T-helper 1 cell (primary cell): ENCODE measurements around the gene GIMAP8.
A peak's percentile ranks its signal among the peaks of the same experiment; 100 is the strongest.

Source experiments
- DNase-seq, 5 donors: peaks; one replicate each; pipeline ENCODE4 v3.0.0-alpha.2; 2012 to 2020
- total RNA-seq, 4 donors: gene quantifications; one replicate each; lab custom pipeline; 2026; lab: John Stamatoyannopoulos, UW

GIMAP8 gene
- total RNA-seq, result 14.8 to 88.0 (median 65.3) reads per million in 4 donors

DNA sequence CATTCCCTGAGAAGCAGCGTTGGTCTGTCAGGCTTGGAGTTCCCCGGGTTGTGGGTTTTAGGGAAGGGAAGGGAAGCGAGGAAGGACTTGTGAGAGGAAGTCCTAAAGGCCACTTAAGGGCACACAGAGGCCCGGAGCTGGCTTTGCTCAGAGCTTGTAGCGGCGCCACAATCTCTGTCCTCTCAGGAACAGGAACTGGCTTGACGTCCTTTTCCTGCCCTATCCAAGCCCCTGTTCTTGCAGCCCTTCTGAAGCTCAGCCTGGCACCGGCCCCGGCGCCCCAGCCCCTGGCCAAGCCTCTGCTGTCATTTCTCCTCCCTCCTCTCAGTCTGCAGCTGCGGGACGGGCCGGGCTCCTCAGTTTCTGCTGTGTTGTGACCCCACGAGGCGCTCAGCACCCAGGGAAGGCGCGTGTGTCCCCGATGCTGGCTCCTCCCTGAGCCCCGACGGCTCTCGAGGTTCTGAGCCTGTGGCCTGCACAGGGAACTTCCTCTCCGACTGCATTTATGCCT is at the start of gene GIMAP8:
Gene GIMAP8 (plus strand): TSS at position 140 of the 511 bp plus-strand sequence. CDS start 16,069 bp downstream, outside the sequence.
- DNase-seq, result peak; percentile 25 to 76 (median 47)

DNA sequence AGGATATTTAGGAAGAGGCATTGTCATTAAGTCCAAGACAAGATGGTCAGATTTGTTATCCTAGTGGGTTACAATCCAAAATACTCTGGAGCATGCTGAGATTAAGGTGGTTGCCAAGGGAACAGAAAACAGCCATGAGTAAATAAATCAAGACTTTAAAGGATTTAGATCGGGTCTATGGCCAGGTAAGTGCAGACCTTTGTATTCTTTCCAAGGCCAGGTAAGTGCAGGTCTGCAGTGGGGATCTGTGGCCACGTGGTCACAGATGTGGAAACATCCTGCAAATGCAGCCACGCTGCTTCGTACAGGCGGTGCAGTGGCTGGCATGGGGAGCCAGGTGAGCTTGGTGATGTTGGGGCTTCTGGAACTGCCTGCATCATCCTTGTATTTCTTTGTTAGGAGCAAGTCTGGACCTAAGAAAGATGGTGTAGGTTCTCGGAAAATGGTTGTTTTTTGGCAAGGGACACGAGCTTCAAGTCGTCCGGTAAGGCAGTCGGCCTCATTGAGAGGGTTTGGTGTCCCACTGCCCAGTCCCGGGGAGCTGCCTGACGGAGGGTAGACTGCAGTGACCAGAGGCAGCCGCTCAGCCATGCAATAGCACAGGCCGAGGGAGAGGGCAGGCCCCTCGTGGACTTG is 49.5 kb upstream of the GIMAP8 start:
- DNase-seq, result no peak

DNA sequence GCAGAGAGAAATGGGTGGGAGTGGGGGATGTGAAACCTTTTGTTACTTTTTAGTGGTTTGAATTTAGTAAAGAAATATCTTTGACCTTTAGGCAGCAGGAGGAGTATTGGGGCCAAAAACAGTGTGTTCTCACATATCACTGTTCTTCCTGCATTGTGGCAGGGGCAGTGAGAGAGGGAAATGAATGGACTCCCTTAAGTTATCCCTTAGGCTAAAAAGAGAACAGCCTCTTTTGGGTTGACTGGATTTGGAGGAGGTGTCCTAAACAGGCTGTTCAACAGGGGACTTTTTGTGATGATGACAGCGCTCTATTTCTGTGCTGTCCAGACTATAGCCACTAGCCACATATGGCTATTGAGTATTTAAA is 49.0 kb upstream of the GIMAP8 start:
- DNase-seq, result no peak

GRCh38 chr7:150401861-150402631 is 48.4 kb upstream of the GIMAP8 start:
- no peak for DNase-seq

- DNase-seq, result no peak
Measured at GRCh38 chr7:150402671-150403321, 47.6 kb upstream of the GIMAP8 start.

- DNase-seq, result no peak
Measured at GRCh38 chr7:150403376-150404171, 46.9 kb upstream of the GIMAP8 start.

DNA sequence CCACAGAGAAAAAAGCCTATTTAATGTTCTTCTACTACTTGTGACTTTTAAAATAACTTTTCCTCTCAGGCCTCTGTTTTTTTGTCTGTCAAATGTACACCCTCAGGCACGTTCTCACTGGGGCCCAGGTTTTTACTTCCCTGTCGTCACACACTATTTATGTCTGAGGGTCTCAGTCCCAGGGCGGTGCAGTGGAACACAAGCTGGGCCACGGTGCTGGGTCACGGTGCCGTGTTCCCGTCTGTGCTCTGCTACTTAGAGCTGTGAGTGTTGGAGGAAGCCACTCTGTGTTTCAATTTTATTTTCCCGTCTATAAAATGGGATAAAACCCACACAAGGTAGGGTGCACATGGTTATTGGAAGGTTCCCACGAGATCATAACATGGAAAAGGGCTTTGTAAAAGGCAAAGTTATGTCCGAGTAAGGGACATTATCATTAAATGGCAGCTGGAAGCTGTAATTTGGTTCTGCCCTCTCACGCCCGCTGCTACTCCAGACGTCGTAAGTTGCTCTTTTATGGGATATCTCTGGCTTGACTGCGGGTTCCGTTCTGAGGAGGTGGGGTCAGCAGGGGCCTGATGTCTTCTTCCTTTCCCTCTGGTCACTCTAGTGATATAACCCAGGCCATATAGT is 46.1 kb upstream of the GIMAP8 start:
- DNase-seq, result peak in 1 of 5 donors; percentile 9

DNA sequence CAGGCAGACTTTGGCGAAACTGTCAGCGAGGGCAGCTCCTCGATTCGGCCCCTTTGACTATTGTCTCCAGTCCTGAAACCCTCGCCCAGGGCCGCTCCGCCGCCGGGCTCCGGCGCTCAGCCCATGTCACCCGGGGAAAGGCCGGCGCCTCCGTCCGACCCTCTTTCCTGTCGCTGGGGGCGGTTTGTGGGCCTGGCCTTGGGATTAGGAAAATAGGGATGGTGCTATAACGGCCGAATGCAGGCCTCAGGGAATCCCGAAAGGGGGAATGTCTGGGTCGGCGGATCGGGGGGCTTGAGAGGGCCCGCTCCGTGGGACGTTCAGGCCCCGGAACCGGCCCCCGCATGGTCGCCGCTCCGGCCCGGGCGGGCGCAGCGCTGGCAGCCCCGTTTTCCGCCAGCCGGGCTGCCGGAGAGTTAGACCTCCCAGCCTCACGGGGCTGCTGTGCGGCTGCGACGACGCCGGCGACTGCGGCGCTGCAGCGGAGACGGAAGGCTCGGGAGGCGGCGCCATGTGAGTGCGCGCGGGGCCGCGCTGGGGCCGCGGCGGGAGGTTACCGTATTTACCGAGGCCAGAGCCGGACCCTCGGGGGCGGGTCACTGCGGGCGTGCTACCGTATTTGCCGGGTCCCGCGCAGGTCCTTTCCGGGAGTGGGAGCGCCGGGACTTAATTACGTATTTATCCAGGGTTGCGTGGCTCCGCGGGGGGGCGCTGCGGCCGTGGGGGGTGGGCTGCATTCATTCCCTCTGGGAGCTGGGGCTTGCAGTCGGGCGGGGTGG is 45.4 kb upstream of the GIMAP8 start:
- peak; percentile 57 to 90 (median 63) for DNase-seq

- no peak for DNase-seq
Measured at GRCh38 chr7:150405584-150406311, 44.7 kb upstream of the GIMAP8 start.

DNA sequence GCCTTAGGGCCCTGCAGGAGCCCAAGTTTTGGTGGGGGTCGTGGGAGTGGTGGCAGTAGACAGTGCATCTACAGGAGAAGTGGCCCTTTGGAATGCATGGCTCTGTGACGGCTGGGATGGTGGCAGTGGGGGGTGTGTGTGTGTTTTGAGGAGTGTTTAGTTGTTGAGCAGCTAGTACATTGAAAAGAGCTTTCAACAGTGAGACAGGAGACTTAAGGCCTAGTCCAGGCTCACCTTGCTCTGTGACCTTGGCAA is 44.2 kb upstream of the GIMAP8 start:
- peak in 1 of 5 donors; percentile 18 for DNase-seq

DNA sequence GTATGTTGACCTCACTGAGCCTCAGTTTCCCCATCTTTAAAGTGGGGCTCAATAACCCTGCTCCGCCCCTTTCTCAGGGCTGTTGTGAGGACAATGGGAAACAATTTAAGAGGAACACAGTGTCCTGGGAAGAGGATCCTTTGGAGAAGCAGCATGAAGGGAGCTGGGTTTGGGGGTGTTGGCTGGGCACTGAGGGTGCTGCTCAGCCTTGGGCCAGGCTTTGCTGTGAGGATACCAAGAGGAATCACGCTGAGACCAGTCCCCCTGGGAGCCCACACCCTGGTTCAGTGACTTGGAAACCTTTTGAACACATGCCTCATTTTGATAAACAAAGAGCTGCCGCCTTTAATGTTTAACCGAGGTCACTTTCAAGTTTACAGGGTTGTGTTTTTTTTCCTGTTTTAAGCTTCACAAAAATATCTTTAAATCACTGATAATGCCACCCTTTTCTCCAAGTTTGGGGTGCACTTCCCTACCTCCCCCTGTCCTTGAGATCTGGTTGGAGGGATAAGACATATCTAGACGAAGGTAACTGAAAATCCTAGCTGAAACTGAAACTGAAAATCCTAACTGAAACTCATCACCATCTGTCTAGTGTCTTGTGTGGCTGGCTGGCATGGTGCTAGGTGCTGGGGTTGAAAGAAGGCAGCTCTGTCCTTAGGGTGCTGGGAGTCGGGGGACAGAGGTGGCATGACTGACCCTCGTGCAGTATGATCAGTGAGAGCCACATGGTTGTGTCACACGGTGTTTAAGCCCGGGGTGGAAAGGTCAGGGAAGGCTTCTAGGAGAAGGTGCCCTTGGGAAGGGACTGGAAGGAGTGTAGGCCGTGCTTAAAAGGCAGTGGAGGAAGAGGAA is 43.6 kb upstream of the GIMAP8 start:
- peak in 1 of 5 donors; percentile 76 for DNase-seq

DNA sequence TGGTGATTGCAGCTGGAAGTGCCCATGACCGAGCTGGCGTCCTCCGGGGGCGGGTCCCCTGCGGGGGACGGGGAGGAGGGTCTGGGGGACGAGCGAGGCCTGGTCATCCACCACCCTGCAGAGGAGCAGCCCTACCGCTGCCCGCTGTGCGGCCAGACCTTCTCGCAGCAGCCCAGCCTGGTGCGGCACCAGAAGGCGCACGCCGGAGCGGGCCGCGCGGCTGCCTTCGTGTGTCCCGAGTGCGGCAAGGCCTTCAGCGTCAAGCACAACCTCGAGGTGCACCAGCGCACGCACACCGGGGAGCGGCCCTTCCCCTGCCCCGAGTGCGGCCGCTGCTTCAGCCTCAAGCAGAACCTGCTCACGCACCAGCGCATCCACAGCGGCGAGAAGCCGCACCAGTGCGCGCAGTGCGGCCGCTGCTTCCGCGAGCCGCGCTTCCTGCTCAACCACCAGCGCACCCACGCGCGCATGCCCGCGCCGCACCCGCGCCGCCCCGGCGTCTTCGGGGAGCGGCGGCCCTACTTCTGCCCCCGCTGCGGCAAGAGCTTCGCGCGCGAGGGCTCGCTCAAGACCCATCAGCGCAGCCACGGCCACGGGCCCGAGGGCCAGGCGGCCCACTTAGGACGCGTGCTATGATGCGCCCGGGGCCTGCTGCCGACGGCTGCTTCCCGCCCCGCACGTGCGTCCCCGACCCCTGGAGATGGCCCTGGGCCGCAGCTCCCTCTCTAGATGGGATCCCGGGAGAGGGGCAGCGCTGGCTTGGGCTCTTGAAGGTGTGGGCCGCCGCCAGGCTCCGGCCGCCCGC is 42.6 kb upstream of the GIMAP8 start:
- DNase-seq, result no peak

DNA sequence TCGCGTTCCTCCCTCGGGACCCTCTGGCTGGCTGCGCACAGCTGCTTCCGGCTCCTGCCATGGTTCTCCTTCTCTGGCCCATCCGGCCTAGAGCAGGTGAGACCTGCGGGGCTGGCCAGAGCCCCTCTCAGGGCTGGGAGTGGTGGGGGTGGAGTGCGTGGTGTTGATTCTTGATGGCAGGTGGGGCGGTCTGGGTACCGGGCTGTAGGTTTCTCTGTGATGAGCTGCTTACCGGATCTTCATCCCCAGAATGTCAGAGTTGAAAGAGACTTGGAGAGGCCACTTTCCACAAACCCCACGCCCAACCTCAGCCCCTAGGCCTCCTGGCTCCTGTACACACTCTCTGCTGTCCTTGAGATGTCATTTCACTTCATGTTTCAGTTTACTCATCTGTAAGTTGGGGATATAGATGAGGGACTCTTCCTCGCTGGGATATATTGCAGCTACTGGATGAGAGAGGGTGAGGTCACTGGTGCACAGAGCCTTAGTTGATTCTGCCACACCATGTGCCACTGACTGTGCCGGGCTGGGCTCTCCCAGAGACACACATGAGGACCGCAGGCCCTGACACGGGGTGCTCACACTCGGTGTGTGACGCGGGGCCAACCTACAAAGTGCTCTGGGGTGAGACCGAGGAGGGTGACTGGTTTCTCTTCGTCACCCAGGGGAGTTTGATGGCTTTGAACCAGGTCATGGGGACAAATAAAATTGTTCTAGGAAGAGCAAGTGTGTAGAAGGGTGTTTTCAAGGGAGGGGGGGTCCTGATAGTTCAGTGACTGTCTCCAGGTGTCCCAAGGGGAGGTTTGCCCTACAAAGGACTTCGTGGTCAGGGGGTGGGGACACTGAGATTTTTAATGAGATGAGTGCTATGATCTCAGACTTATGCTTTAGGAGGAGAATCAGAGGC is 41.8 kb upstream of the GIMAP8 start:
- DNase-seq, result no peak

GRCh38 chr7:150409300-150410030 is 41.0 kb upstream of the GIMAP8 start:
- no peak for DNase-seq

DNA sequence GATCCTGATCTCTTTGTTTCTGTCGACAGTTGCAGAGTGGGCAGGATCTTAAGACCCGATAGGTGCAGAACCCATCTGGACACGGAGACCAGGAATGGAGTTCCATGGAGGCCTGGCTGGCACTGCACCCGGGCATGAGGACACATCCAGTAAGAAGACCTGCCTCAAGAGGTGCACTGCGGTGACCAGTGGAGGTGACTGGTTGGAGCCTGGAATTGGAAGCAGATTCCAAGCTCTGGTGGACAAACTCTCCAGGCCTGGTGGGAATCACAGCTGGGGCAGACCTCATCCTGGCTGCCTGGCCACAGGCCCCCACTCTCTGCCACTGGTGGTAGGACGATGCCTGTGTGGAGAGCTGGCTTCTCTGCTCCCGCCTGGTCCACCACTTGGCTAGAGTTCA is 40.3 kb upstream of the GIMAP8 start:
- DNase-seq, result no peak

DNA sequence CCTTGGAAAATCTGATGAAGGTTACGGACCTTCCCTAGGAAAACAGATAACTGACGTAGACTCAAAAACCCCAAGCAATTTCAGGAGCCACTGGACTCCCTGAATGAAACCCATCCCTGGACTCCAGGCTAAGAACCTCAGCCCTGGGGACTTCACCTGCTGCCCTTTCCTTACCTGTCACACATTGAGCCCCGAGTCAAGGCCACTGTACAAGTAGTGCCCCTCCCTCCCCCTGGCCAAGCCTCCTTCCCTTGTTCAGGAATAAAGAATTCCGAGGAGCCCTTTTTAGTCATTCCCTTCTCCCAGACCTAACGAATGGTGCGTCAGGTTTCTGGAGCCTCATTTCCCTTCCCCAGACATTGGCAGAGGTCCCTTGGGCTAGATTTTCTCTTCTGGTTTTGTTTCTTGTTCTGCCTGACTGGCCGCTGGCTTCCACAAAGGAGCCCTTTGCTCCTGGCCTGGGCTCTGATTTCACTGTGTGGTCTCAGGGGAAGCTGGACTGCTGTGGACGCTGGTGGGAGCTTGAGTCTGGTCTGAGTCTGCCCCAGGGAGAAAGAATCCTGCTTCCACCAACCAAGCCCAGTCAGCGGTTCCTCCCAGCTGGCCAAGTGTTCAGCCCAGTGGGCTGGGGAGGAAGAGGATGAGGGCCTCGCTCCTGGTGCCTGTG is 39.6 kb upstream of the GIMAP8 start:
- DNase-seq, result no peak

GRCh38 chr7:150411606-150412005 is 38.8 kb upstream of the GIMAP8 start:
- no peak for DNase-seq
